GM21619 (cell line): ENCODE data around the gene FCER1G.

Experiments used
- ATAC-seq: cut with Tn5 transposase; IDR thresholded peaks from one replicate; pipeline ENCODE4 v1.9.1; 2021; ENCODE audit not compliant: unreplicated experiment

FCER1G gene

DNA sequence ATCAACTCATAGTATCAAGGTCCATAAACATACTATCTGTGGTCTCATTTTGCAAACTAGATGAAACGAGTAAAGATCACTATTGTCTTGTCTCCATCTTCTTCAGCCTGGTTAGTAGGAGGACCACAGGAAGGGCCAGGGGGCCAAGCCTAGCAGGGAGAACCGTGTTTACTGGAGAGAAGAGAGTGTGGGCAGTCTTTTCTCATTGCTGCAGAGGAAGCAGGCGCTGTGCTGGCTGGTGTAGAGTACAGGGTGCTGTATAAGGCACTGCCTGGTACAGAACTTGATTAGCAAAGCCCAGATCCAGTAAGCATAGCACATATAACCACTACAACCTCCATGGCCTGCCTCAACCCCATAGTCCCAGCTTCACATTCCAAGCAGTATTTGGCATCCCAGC is 27.8 kb upstream of the FCER1G start:
- no peak for ATAC-seq

DNA sequence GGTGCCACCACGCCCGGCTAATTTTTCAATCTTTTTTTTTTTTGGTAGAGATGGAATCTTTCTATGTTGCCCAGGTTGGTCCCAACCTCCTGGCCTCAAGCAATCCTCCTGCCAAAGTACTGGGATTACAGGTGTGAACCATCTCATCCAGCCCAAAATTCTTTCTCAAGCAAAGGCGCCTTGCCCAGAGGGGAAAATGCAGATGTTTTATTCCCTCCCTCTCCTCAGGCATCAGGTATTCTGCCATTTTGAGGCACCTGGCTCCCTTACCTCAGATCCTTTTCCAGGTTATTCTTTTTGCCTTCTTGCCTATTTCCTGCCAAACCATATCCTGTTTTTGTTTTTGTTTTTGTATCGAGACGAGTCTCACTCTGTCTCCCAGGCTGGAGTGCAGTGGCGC is 26.7 kb upstream of the FCER1G start:
- ATAC-seq, result no peak

- no peak for ATAC-seq
Measured at GRCh38 chr1:161189036-161189435, 26.1 kb upstream of the FCER1G start.

DNA sequence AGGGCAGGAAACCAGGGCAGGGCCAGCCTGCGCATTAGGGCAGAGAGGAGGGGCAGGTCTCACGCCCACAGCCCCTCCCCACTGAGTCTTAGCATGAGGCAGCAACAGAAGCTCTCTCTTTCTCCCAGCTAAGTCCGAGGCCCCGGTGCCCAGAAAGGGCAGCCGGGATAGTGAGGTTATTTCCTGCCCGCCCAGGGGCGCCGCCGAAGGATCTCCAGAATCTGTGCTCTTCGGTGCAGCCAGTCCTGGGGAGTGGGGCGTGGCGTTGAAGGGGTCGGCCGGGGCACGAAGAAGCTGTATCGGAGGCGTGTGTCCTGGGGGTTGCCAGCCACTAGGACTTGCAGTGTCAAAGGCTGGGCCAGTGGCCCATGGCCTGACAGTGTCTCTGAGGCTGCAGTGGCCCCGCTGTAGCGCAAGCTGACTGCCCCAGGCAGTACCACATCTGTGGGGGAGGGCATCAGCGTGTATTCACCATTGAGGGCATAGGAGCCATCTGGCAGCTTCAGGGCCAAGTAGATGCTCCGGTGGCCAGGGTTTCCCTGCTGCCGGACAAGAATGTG is 24.1 kb upstream of the FCER1G start:
- no peak for ATAC-seq

- ATAC-seq, result no peak
Measured at GRCh38 chr1:161191971-161192370, 23.1 kb upstream of the FCER1G start.

GRCh38 chr1:161192476-161193465 is 22.3 kb upstream of the FCER1G start:
- ATAC-seq, result peak; percentile 71

DNA sequence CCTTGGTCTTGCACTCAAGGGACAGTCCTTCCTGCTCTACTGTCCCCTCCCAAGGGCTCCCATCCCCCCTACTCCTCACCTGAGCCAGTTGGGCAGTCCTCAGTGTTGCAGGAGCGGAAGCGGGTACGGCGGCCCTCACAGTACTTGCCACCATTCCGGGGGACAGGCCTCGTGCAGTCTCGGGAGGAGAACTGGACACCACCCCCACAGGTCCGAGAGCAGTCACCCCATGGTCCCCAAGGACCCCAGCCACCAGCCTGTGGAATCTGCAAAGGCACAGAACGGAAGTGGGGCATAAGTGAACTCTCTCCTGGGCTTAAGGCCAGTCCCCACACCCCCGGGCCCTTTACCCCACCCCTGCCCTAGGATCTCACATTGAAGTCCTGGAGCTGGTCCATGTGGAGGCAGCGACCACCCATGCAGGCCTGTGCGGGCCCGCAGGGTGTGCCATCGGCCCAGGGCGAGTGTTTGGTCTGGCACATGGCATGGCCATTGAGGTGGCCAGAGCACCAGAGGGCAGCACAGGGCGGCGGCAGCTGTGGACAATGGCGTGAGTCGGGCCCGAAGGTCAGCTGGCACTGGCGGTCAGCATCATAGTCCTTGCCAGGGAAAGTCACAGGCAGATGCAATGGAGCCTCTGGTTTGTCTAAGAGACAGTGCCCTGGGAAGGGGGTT is 21.4 kb upstream of the FCER1G start:
- no peak for ATAC-seq

DNA sequence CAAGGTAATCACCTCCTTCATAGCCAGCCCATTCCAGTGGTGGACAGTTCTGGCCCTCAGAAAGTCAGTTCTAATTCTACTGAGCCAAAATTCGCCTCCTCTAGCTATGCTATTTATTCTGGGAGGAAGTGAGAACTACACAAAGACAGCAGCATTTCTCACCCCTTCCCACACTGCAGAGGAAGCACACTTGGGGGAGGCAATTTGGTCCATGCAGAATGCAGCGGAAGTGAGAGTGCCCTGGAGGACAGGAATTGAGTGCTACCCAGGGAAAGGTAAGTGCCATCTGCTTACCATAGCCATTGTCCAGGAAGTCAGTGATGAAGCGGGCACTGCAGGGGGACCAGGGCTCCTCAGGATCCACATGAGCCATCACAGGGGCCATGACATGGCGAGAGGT is 19.9 kb upstream of the FCER1G start:
- no peak for ATAC-seq

DNA sequence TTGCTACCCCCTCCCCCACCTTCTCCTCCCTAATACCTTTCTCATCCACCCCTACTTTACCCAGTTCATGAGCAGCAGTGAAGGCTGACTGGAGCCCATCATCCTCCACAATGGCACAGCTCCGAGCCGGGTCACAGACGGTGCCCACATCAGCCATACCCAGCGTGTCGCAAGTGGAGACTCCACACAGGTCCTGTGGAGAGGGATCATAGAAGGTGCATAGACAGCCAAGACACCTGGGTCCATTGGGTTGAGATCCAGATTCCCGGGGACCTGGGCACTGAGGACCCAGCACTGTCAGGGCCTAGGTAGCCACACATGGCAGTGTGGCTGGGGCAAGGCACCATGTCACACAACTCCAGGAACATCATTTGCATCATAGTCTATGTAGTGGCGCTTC is 19.0 kb upstream of the FCER1G start:
- no peak for ATAC-seq

DNA sequence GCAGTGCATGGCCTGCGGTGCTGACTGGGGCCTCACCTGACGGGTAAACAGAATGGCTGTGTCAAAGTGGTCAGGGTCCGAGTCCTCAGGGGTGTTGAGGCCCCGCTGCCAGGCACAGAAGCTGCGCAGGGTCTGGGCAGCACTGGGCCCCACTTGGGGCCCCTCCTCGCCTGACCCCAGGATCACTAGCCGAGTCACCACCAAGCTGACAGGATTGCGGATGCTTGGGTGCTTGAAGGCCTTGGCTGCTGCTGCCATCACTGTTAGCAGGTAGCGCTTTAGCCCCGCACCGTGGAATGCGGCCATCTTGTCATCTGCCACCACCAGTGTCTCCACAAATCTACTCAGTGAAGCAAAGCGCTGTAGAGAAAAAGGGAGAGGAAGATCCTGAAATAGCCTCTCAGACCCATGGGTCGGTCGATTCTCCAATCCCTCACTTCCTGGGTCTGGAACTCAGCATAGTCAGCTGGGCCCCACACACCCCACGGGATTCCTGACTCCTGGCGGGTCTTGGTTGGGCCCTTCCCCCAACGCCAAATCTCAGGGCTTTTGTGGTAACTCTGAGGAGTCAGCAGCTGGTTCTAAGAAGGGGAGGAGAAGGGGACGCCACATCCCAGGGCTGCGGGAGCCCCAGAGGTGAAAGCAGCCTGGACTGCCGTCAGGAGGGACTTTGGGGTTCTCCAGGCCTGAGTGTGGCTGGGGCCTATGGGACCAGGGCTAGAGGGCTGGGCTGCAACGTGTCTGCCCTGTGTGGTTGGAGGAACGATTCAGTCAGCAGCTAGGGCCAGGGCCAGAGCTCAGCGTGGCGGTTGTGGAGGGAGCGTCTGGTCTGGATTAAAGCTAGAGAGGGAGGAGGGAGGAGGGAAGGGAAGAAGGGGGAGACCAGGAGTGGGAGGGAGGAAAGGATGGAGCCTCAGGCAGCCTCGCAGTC is 18.3 kb upstream of the FCER1G start:
- no peak for ATAC-seq

- ATAC-seq, result no peak
Measured at GRCh38 chr1:161197560-161198193, 17.4 kb upstream of the FCER1G start.

- no peak for ATAC-seq
Measured at GRCh38 chr1:161198194-161198896, 16.8 kb upstream of the FCER1G start.

- ATAC-seq, result no peak
Measured at GRCh38 chr1:161198897-161199431, 16.1 kb upstream of the FCER1G start, which contains the start of gene ADAMTS4. ADAMTS4 (minus strand) TSS chr1:161199054; CDS start chr1:161198627, 427 bp downstream.

GRCh38 chr1:161199506-161200139 is 15.5 kb upstream of the FCER1G start:
- no peak for ATAC-seq

- no peak for ATAC-seq
Measured at GRCh38 chr1:161200421-161200991, 14.6 kb upstream of the FCER1G start.

DNA sequence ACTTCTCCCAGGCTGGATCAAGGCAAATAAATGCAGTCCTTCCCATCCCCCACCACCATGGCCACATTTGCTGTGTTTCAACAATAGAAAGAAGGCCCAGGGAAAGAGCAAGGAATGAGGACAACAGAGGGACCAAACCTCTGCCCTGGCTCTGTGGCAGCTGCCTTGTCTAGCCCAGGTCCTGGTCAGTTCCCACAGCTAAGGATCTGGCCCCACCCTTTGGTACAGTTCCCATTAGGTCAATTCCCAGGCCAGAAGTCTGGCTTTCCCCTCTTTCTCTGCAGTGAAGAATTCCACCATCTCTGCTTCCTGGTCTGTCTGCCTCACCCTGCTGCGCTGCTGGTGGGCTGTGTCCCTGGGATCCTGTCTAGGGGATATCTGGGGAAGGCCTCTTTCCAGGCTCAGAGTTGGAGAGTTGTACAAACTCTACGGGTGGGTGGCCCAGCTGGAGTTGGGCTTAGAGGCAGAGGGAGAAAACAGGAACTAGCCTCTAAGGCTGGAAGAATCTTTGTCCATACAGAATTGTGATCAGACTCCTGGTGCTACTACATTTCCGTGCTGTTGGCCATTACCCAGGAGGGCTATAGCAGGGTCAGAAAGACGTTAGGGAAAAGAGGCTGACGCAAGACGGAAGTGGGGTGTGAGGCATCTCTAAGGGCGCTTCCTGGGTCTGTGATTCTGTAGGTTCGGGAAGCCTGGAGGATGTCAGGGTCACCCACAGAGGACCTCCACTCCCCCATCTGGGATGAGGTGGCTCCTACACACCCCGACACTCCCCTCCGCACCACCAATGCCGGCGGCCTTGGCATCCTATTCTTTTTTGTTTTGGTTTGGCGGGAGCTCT is 13.9 kb upstream of the FCER1G start:
- ATAC-seq, result no peak

DNA sequence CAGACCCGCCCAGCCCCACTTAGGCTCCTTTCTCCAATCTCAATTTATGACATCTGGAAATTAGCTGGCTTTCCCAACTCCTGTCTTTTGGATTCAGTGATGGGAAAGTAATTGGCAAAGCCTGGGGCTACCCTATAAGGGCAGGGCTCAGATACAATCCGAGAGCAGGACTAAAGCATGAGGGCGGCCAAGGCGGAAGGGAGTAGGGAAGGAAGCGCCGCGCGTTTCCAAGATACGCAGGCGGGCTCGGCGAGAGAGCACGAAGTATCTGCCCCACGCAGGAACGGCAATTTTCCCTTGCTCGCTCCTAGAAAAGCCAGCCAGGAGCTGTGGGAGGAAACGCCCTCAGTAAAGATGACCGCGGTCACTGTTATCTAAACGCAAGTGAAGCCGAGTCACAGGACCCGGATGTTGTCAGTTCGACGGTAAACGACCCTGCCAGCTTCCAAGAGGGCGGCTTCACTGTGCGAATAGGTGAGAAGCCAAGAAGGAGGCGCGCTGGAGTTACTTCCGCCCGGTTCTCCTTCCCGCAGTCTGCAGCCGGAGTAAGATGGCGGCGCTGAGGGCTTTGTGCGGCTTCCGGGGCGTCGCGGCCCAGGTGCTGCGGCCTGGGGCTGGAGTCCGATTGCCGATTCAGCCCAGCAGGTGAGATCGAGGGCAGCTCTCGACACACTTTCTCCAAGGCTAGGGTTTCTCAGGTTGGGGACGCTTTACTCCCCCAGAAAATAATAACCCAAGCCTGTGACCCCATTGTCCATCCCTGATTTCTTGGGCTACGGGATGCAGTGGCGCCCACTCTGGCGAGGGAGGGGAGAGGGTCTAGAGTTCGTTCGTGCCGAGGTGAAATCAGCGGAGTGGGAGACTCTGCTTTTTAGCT is 13.0 kb upstream of the FCER1G start, which contains the start of gene NDUFS2:
TSS of gene NDUFS2 (plus strand) at position 532 of the 877 bp plus-strand sequence. CDS start at position 551, 19 bp downstream.
- peak; percentile 98 for ATAC-seq
